Astrocyte of the spinal cord (primary cell): ENCODE measurements around the gene LIPG.

Experiments
- DNase-seq: peaks from one replicate; pipeline ENCODE4 v3.0.0; 2011; ENCODE audit warnings: low read depth, low spot score
- H3K4me3 ChIP-seq: 2 replicates; pipeline ENCODE4 v1.5.1; 2011; ENCODE audit warnings: low read depth, mild to moderate bottlenecking, low read length, moderate library complexity
- in situ Hi-C: cut with HindIII; loops from 2 replicates; pipeline ENCODE4 v1.10.0; 2017; ENCODE audit warnings: low sequenced_read_pairs
- TF ChIP-seq, protein P1 (sequence below): IDR thresholded peaks from 2 replicates; pipeline ENCODE4 v1.5.1; 2012; ENCODE audit warnings: low read depth, mild to moderate bottlenecking, low read length, inconsistent platforms

Gene LIPG

DNA sequence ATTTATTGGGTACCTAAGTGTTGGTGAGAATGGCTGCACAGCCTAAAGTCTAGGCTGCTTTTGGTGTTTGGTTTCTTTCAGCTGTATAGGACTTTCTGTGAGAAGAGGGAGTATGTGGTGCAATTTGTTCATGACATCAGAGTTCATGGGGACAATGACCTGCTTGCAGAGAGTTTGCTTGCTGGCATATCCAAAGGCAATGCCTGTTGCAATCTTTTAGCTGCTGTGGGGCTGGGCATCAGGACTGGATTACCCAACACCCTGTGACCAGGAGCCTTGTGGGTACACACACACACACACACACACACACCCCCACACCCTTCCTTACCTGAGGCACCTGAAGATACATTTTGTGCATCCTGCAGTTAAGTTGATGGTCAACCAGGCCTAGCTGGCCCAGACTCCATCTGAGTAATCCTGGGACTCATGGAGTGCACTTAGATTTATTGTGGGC is 68.4 kb downstream of the LIPG start:
- DNase-seq, result no peak
- in situ Hi-C loops, result no loop called here
- no peak overlapping the region for H3K4me3 ChIP-seq
- TF ChIP-seq, protein P1, sequence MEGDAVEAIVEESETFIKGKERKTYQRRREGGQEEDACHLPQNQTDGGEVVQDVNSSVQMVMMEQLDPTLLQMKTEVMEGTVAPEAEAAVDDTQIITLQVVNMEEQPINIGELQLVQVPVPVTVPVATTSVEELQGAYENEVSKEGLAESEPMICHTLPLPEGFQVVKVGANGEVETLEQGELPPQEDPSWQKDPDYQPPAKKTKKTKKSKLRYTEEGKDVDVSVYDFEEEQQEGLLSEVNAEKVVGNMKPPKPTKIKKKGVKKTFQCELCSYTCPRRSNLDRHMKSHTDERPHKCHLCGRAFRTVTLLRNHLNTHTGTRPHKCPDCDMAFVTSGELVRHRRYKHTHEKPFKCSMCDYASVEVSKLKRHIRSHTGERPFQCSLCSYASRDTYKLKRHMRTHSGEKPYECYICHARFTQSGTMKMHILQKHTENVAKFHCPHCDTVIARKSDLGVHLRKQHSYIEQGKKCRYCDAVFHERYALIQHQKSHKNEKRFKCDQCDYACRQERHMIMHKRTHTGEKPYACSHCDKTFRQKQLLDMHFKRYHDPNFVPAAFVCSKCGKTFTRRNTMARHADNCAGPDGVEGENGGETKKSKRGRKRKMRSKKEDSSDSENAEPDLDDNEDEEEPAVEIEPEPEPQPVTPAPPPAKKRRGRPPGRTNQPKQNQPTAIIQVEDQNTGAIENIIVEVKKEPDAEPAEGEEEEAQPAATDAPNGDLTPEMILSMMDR, result no peak

DNA sequence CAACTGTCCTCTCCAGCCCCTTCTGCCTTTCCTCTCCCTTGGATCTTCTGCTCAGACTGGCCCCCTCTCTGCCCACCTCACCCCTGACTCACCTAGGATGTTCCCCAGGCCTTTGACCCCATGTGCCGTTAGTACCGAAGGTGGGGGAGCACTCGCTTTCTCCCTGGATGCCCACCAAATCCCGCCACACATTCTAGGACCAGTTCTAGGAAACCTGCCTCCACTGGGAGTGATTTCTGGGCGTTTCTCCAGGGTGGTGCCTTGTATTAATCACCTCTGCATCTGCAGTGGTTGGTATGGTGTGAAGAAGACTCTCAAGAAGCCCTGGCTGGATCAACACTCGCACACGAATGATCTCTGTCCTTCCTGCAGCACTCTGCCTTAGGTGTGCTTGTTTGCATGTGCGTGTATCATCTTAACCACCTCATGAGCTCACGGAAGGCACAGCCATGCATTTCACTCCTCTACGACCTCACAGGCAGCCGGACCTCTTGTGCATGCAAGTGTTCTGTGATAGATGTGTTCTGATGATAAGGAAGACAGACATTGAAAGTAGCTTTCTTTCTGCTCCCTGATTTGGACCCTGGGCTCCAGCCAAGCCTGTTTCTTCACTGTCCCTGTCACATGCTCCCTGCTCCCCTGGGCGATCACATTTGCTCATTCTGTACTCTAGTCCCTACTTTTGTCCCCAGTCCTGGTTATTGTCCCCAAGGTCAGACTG is 69.4 kb downstream of the LIPG start:
- no peak overlapping the region for H3K4me3 ChIP-seq
- DNase-seq, result no peak
- TF ChIP-seq, protein P1, result no peak
- in situ Hi-C loops, result no loop called here

DNA sequence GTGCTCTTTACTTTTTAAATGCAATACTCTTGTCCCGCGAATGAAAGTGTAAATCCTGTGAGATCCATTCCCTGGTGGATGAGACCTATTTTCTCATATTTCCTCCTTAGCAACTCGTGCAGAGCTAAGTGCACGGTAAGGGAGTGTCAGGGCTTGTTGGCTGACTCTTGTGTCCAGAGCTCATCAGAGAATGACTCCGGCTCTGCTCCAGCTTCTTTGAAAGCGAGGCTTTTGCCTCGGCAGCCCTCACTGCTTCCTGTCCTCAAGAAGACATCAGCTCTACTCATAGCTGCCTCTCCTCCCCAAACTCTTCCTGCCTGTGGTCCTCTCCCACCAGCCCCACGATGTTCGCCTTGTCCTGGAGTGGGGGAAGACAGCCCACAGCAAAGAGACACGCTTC is 70.7 kb downstream of the LIPG start:
- H3K4me3 ChIP-seq, result no peak overlapping the region
- in situ Hi-C loops, result no loop called here
- TF ChIP-seq, protein P1, result no peak
- no peak for DNase-seq

DNA sequence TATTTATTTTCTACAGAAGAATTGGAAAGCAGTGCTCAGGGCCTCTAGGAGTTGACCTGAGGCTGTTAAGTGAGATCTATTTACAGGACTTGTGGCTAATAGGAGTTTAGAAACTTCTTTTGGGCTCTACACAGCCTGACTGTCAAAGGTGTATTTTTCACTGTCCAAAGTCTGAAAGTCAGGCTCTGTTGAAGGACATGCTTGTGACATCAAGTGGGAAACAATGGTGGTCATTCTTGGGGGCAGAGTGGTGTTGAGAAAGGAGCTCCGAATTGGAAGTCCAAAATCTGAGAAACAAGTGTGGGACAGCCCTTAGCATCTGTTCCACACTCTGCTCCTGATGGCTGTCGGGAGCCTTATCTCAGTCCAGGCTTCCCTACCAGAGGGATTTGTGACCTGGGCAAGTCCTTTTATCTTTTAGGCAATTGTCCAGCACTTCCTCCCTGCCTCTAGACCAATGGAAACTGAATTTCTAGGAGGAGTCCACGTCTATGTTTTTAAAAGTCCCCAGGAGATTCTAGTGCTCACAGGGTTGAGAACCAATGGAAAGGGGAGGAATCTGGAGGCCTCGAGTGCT is 76.4 kb downstream of the LIPG start:
- no peak for DNase-seq
- TF ChIP-seq, protein P1, result no peak
- in situ Hi-C loops, result no loop called here
- no peak overlapping the region for H3K4me3 ChIP-seq

DNA sequence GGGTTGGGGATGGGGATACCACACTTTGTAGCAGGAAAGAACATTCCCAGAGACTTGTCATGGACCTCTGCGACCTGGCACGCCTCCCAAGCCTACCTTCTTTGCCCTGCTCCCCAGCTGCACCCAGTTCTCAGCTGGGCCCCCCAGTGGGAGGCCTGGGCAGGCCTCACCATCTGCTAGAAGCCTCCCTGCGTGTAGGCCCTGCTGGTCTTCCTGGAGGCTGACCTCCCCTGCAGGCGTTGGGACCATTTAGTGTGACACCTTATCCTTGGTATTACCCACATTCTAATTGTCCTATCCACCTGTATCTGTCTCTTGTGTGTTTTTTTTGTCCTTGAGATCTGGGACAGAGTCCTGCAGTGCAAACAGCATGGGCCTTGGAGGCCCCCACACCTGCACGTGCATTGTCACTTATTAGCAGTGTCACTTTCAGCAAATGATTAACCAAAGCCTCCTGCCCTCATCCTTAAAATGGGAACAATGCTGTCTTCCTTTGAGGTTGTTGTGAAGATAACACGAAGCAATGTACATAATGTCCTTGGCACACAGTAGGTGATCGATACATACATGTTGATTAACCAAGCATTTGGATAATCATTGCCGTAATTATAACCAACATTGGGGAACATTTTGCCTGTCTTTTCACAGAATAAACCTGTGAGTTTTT is 77.2 kb downstream of the LIPG start:
- TF ChIP-seq, protein P1, result no peak
- DNase-seq, result no peak
- no peak overlapping the region for H3K4me3 ChIP-seq
- in situ Hi-C loops, result no loop called here

DNA sequence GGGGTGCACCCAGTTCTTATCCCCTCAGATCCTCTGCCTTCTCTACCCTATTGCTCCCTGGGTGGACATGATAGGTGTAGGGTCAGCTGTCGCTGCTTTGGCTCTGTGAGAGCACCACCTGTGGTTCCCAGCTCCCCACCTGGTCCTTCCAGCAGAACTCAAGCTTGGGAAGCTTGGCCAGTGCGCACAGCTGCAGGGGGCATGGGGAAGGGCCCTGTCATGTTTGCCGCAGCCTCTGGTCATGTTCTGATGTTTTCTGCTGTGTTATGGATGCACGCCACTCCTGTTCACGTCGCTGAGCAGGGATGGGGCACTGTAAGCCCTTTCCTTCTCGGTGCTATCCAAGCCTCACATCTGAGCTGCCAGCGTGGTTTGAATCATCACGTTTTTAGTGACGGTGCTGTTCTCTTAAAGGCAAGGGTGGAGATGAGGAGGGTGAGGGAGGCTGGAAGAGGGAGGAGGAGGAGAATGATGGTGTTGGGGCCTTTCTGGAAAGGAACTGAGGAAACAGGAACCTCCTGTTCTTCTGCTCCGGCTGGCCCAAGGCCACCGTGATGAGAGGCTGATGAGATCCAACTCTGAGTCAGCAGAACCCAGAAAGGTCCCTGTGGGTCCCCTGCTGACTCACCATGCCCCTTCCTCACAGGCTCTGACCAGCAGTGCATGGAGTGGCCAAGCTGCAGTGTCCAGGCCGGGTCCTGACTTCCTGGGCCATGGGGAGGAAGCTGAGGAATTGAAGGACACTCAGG is 78.0 kb downstream of the LIPG start:
- H3K4me3 ChIP-seq, result no peak overlapping the region
- in situ Hi-C loops, result no loop called here
- DNase-seq, result peak; percentile 15
- TF ChIP-seq, protein P1, result no peak
